NCI-H128 (cell line): ENCODE results near the gene PRR5.

Source experiments
- DNase-seq: peaks from one replicate; lab custom pipeline; 2025; ENCODE audit not compliant: unreplicated experiment; lab: John Stamatoyannopoulos, UW

PRR5 gene

GRCh38 chr22:44691796-44692661 lies 10.0 kb upstream of the PRR5 start:
- no peak for DNase-seq

- no peak for DNase-seq
Observed at GRCh38 chr22:44692662-44693007, 9.4 kb upstream of the PRR5 start.

- no peak for DNase-seq
Observed at GRCh38 chr22:44693145-44693544, 8.9 kb upstream of the PRR5 start.

- no peak for DNase-seq
Observed at GRCh38 chr22:44693756-44694155, 8.2 kb upstream of the PRR5 start.

- no peak for DNase-seq
Observed at GRCh38 chr22:44697423-44698141, 4.4 kb upstream of the PRR5 start.

GRCh38 chr22:44698531-44699421 lies 3.2 kb upstream of the PRR5 start:
- DNase-seq = no peak

- no peak for DNase-seq
Observed at GRCh38 chr22:44700456-44700855, 1.5 kb upstream of the PRR5 start.

GRCh38 chr22:44701187-44701790 lies 715 bp upstream of the PRR5 start:
- DNase-seq = no peak

GRCh38 chr22:44702479-44703198 lies 635 bp downstream of the PRR5 start:
- DNase-seq = no peak

- no peak for DNase-seq
Observed at GRCh38 chr22:44703255-44703870, 1.4 kb downstream of the PRR5 start.

- no peak for DNase-seq
Observed at GRCh38 chr22:44704159-44705021, 2.4 kb downstream of the PRR5 start.

- DNase-seq = no peak
Observed at GRCh38 chr22:44705022-44705297, 3.0 kb downstream of the PRR5 start.

GRCh38 chr22:44706488-44706887 lies 4.5 kb downstream of the PRR5 start:
- DNase-seq = no peak

GRCh38 chr22:44707178-44707577 lies 5.2 kb downstream of the PRR5 start:
- no peak for DNase-seq

GRCh38 chr22:44707752-44708151 lies 5.7 kb downstream of the PRR5 start:
- no peak for DNase-seq

GRCh38 chr22:44709881-44710392 lies 7.9 kb downstream of the PRR5 start:
- no peak for DNase-seq

- DNase-seq = no peak
Observed at GRCh38 chr22:44710474-44711240, 8.7 kb downstream of the PRR5 start.

GRCh38 chr22:44711241-44711560 lies 9.2 kb downstream of the PRR5 start:
- DNase-seq = no peak
